K562 (cell line): ENCODE measurements around the gene ANP32B. TPM values are rescaled to one million over a fixed set of nuclear protein-coding genes. Genes with fewer than 3 reads are reported as not detected.
A peak's percentile ranks its signal among the peaks of the same experiment; 100 is the strongest.

Experiments used
- ARID4B ChIP-seq: sonication (generic); formaldehyde crosslinking; IDR thresholded peaks from 2 replicates; pipeline ENCODE4 v1.8.0; 2022; ENCODE audit warnings: mild to moderate bottlenecking, missing genetic modification reagents
- BCL6 ChIP-seq: fragments of 250-450 bp; sonication (Bioruptor Pico); IDR thresholded peaks from 2 replicates; pipeline ENCODE4 v1.4.0; 2020
- GATA2 ChIP-seq: sonication (generic); formaldehyde crosslinking; IDR thresholded peaks from 2 replicates; pipeline ENCODE4 v1.4.0; 2020; ENCODE audit warnings: mild to moderate bottlenecking, missing genetic modification reagents
- GATAD2A ChIP-seq: fragments of 450-650 bp; IDR thresholded peaks from 2 replicates; pipeline ENCODE4 v1.6.1; 2017
- HDAC8 ChIP-seq: fragments of 450-650 bp; IDR thresholded peaks from 2 replicates; pipeline ENCODE4 v1.6.1; 2016; ENCODE audit warnings: mild to moderate bottlenecking, missing genetic modification characterization, moderate library complexity, missing compliant biosample characterization
- HDGF ChIP-seq: fragments of 450-650 bp; IDR thresholded peaks from 2 replicates; pipeline ENCODE4 v1.6.1; 2016
- IRF9 ChIP-seq: fragments of 450-650 bp; IDR thresholded peaks from 2 replicates; pipeline ENCODE4 v1.6.1; 2016; ENCODE audit warnings: missing biosample characterization, missing genetic modification characterization
- KDM4B ChIP-seq, 2 experiments: fragments of 450-650 bp in 1 of 2; sonication (generic) in 1 of 2; IDR thresholded peaks; 2 replicates each; pipeline ENCODE4 v1.6.1; 2016 to 2017; ENCODE audit warnings: borderline replicate concordance in 2 of 2, antibody characterized with exemption in 1 of 2, low read depth in 1 of 2, mild to moderate bottlenecking in 1 of 2
- LEF1 ChIP-seq: fragments of 450-650 bp; IDR thresholded peaks from 2 replicates; pipeline ENCODE4 v1.6.1; 2016; ENCODE audit warnings: mild to moderate bottlenecking
- NFIX ChIP-seq: fragments of 250-450 bp; sonication (Bioruptor Pico); IDR thresholded peaks from 2 replicates; pipeline ENCODE4 v1.4.0; 2020; ENCODE audit warnings: low read depth, mild to moderate bottlenecking, moderate library complexity
- SMAD3 ChIP-seq: fragments of 450-650 bp; formaldehyde crosslinking; conservative IDR thresholded peaks from 2 replicates; pipeline ENCODE4 v1.4.0; 2020; ENCODE audit warnings: mild to moderate bottlenecking
- TEAD2 ChIP-seq: fragments of 450-650 bp; IDR thresholded peaks from 2 replicates; pipeline ENCODE4 v1.6.1; 2016; ENCODE audit warnings: missing genetic modification characterization, control low read depth, missing compliant biosample characterization
- TFAM ChIP-seq: fragments of 250-450 bp; sonication (Bioruptor Pico); conservative IDR thresholded peaks from 2 replicates; pipeline ENCODE4 v1.5.0; 2021; ENCODE audit warnings: mild to moderate bottlenecking, moderate library complexity
- TOE1 ChIP-seq, 2 experiments: fragments of 450-650 bp in 1 of 2; sonication (generic) in 1 of 2; formaldehyde crosslinking in 1 of 2; IDR thresholded peaks; 2 replicates each; pipeline versions ENCODE4 v1.7.1 to v1.8.0; 2016 to 2022; ENCODE audit warnings: borderline replicate concordance in 2 of 2, mild to moderate bottlenecking in 2 of 2, antibody characterized with exemption in 1 of 2, inconsistent platforms in 1 of 2, low read depth in 1 of 2, missing genetic modification reagents in 1 of 2, moderate library complexity in 1 of 2
- USF1 ChIP-seq: sonication (generic); formaldehyde crosslinking; IDR thresholded peaks from 2 replicates; pipeline ENCODE4 v1.9.0; 2022; ENCODE audit warnings: mild to moderate bottlenecking, missing genetic modification reagents
- ZBTB17 ChIP-seq: fragments of 450-650 bp; formaldehyde crosslinking; IDR thresholded peaks from 2 replicates; pipeline ENCODE4 v1.4.0; 2020; ENCODE audit warnings: mild to moderate bottlenecking
- ZNF146 ChIP-seq: IDR thresholded peaks from one replicate; pipeline ENCODE4 v1.6.1; 2018; ENCODE audit warnings: missing compliant biosample characterization; ENCODE audit not compliant: unreplicated experiment
- ZNF197 ChIP-seq: fragments of 200-800 bp; sonication (Bioruptor generic); IDR thresholded peaks from 2 replicates; pipeline ENCODE4 v1.6.1; 2016; ENCODE audit warnings: low read depth, missing genetic modification characterization, missing compliant biosample characterization
- ZNF408 ChIP-seq: fragments of 250-450 bp; sonication (Bioruptor Pico); IDR thresholded peaks from 2 replicates; pipeline ENCODE4 v1.4.0; 2020; ENCODE audit warnings: low read depth, mild to moderate bottlenecking, moderate library complexity
- ZNF644 ChIP-seq: fragments of 200-800 bp; sonication (Bioruptor generic); IDR thresholded peaks from 2 replicates; pipeline ENCODE4 v1.6.1; 2016; ENCODE audit warnings: low read depth, missing genetic modification characterization, missing compliant biosample characterization
- ZNF668 ChIP-seq: fragments of 250-450 bp; sonication (Bioruptor Pico); IDR thresholded peaks from 2 replicates; pipeline ENCODE4 v1.8.0; 2022; ENCODE audit warnings: mild to moderate bottlenecking, inconsistent platforms
- ZNF707 ChIP-seq: fragments of 250-450 bp; sonication (Bioruptor Pico); conservative IDR thresholded peaks from 2 replicates; pipeline ENCODE4 v1.8.0; 2022; ENCODE audit warnings: inconsistent platforms, mild to moderate bottlenecking, moderate library complexity
- ZNF785 ChIP-seq: fragments of 250-450 bp; sonication (Bioruptor Pico); IDR thresholded peaks from 2 replicates; pipeline ENCODE4 v1.4.0; 2020; ENCODE audit warnings: mild to moderate bottlenecking
- polyA plus RNA-seq, 8 experiments: library from polyadenylated mRNA; depleted of rRNA in 4 of 8; stranded (reverse) in 5 of 8; unstranded in 3 of 8; fragments of >200 nt; fragmentation: Nextera tagmentation in 2 of 8; fragmentation: Illumina TruSeq in 1 of 8; extraction: Ambion mirVana in 2 of 8; extraction: Trizol in 1 of 8; gene quantifications; 2 replicates each; pipeline versions ENCODE4 v1.2.1 to v1.2.3, GENCODE V29; 2011 to 2014; ENCODE audit warnings: inconsistent platforms in 1 of 8, missing spikeins in 1 of 8
- total RNA-seq, 7 experiments: library from RNA; depleted of rRNA in 6 of 7; stranded (reverse); fragments of >200 nt in 6 of 7; fragmentation: Illumina TruSeq in 2 of 7; extraction: Trizol in 2 of 7; gene quantifications; 2 replicates each; pipeline versions ENCODE4 v1.2.1 to v1.2.3, GENCODE V29; 2011 to 2021; ENCODE audit warnings: low replicate concordance in 1 of 7

The ANP32B gene
- total and polyA plus RNA-seq, 9 of the 15 experiments (the other 6 are each of a cell fraction or from before 2014, with no cell fraction given) = 68.9 to 815 (median 141) TPM

- TF ChIP-seq ARID4B (peak; percentile 24; the same call in 1 of the 2 replicates), NFIX (CRISPR knock-in tag) (no peak), GATAD2A (no peak), BCL6 (CRISPR knock-in tag) (no peak), ZNF668 (no peak), ZNF197 (CRISPR knock-in tag) (0 out of 2 replicates have a peak, but pooled peaks have one; percentile 29), HDAC8 (tag) (no peak), SMAD3 (no peak), ZNF146 (CRISPR knock-in tag) (no peak), IRF9 (no peak), TOE1 (IDR thresholded peaks at IDR 0.05; ENCODE audit: borderline replicate concordance) (peak; percentile 66; the same call in 1 of the 2 replicates), TOE1 (CRISPR knock-in tag; IDR thresholded peaks at IDR 0.05; ENCODE audit: borderline replicate concordance, low read depth) (no peak), HDGF (no peak), TEAD2 (no peak), USF1 (CRISPR knock-in tag) (peak; percentile 45; the same call in 1 of the 2 replicates), KDM4B (IDR thresholded peaks at IDR 0.05; ENCODE audit: borderline replicate concordance in 2 of 2, low read depth in 1 of 2) (no peak), ZNF707 (no peak), LEF1 (no peak), TFAM (CRISPR knock-in tag) (no peak), ZNF785 (no peak), GATA2 (CRISPR knock-in tag) (no peak), ZNF408 (no peak), ZNF644 (tag) (no peak; the same call in 1 of the 2 replicates), ZBTB17 (no peak; the same call in 1 of the 2 replicates)
These were observed 73.4 kb downstream of the ANP32B start, which contains the start of gene NANS (continued) for GRCh38 chr9:98056269-98057137.
